HepG2 (cell line): ENCODE measurements around the gene PTPN5.

Source experiments
- CTCF ChIP-seq: sonication (generic); formaldehyde crosslinking; IDR thresholded peaks from 2 replicates; pipeline ENCODE4 v1.5.0; 2020; ENCODE audit warnings: mild to moderate bottlenecking, missing genetic modification reagents, moderate library complexity
- E2F5 ChIP-seq: sonication (generic); formaldehyde crosslinking; conservative IDR thresholded peaks from 2 replicates; pipeline ENCODE4 v1.4.0; 2020; ENCODE audit warnings: missing genetic modification reagents
- HMGXB3 ChIP-seq: sonication (generic); formaldehyde crosslinking; IDR thresholded peaks from 2 replicates; pipeline ENCODE4 v1.4.0; 2020; ENCODE audit warnings: missing genetic modification reagents, borderline replicate concordance
- MXI1 ChIP-seq: IDR thresholded peaks from 3 replicates; pipeline ENCODE4 v1.6.1; 2012; ENCODE audit warnings: low read depth, low read length, inconsistent platforms, borderline replicate concordance
- POGK ChIP-seq: sonication (generic); formaldehyde crosslinking; conservative IDR thresholded peaks from 2 replicates; pipeline ENCODE4 v1.8.0; 2022; ENCODE audit warnings: mild to moderate bottlenecking, moderate library complexity, missing genetic modification reagents
- ZNF513 ChIP-seq: sonication (generic); formaldehyde crosslinking; conservative IDR thresholded peaks from 2 replicates; pipeline ENCODE4 v1.5.0; 2020; ENCODE audit warnings: missing genetic modification reagents

GRCh38 chr11:18692941-18693760 lies 98.4 kb downstream of the PTPN5 start:
- TF ChIP-seq ZNF513 (CRISPR knock-in tag) (no peak), POGK (CRISPR knock-in tag) (no peak), E2F5 (CRISPR knock-in tag) (no peak), CTCF (CRISPR knock-in tag) (no peak), HMGXB3 (CRISPR knock-in tag) (no peak), MXI1 (no peak)
